ENCODE results near the gene TRIM15. TPM values are rescaled to one million over a fixed set of nuclear protein-coding genes. Genes with fewer than 3 reads are reported as not detected.

Gene TRIM15
- total RNA-seq, 1 donor from 2014 or later: not detected

- DNase-seq (ENCODE audit: low spot score in 2 of 2, unreplicated experiment in 2 of 2): no peak
- Mint-ChIP-seq H3K4me1 (peaks cover 17% of the 10 kb centered on the region), H3K4me3 (no peak overlapping the region), H3K36me3 (no peaks in the 10 kb centered on the region), H3K27ac (no peak overlapping the region), H3K9me3 (no peaks in the 10 kb centered on the region), H3K27me3 (ENCODE audit: low read depth) (peaks cover 72% of the 10 kb centered on the region)
- no peak for TF ChIP-seq CTCF (IDR thresholded peaks at IDR 0.05; ENCODE audit: unreplicated experiment)
These were observed 9.3 kb upstream of the TRIM15 start for GRCh38 chr6:30154061-30154460.

GRCh38 chr6:30154709-30155519, 8.4 kb upstream of the TRIM15 start:
- TF ChIP-seq CTCF (IDR thresholded peaks at IDR 0.05; ENCODE audit: unreplicated experiment): no peak
- peaks cover 17% of the 10 kb centered on the region for H3K4me1 Mint-ChIP-seq
- no peaks in the 10 kb centered on the region for H3K9me3 Mint-ChIP-seq
- no peak for DNase-seq (ENCODE audit: low spot score in 2 of 2, unreplicated experiment in 2 of 2)
- H3K36me3 Mint-ChIP-seq: no peaks in the 10 kb centered on the region
- no peak overlapping the region for H3K27ac Mint-ChIP-seq
- H3K4me3 Mint-ChIP-seq: no peak overlapping the region
- peaks cover 80% of the 10 kb centered on the region for H3K27me3 Mint-ChIP-seq (ENCODE audit: low read depth)

- H3K27ac Mint-ChIP-seq: no peak overlapping the region
- H3K4me1 Mint-ChIP-seq: peaks cover 17% of the 10 kb centered on the region
- H3K27me3 Mint-ChIP-seq (ENCODE audit: low read depth): peaks cover 80% of the 10 kb centered on the region
- H3K4me3 Mint-ChIP-seq: no peak overlapping the region
- no peak for DNase-seq (ENCODE audit: low spot score in 2 of 2, unreplicated experiment in 2 of 2)
- H3K36me3 Mint-ChIP-seq: no peaks in the 10 kb centered on the region
- TF ChIP-seq CTCF (IDR thresholded peaks at IDR 0.05; ENCODE audit: unreplicated experiment): no peak
- no peaks in the 10 kb centered on the region for H3K9me3 Mint-ChIP-seq
These were observed 7.7 kb upstream of the TRIM15 start for GRCh38 chr6:30155520-30156261.

- Mint-ChIP-seq H3K27me3 (ENCODE audit: low read depth) (peaks cover 77% of the 10 kb centered on the region), H3K27ac (no peak overlapping the region)
These were observed 7.1 kb upstream of the TRIM15 start for GRCh38 chr6:30156262-30156599.

GRCh38 chr6:30156774-30157173, 6.6 kb upstream of the TRIM15 start:
- no peak for TF ChIP-seq CTCF (IDR thresholded peaks at IDR 0.05; ENCODE audit: unreplicated experiment)
- H3K27ac Mint-ChIP-seq: no peak overlapping the region
- H3K4me3 Mint-ChIP-seq: no peak overlapping the region
- H3K9me3 Mint-ChIP-seq: no peaks in the 10 kb centered on the region
- peaks cover 73% of the 10 kb centered on the region for H3K27me3 Mint-ChIP-seq (ENCODE audit: low read depth)
- peaks cover 17% of the 10 kb centered on the region for H3K4me1 Mint-ChIP-seq
- H3K36me3 Mint-ChIP-seq: no peaks in the 10 kb centered on the region
- no peak for DNase-seq (ENCODE audit: low spot score in 2 of 2, unreplicated experiment in 2 of 2)

More at GRCh38 chr6:30156262-30156599, 7.1 kb upstream of the TRIM15 start:
- Mint-ChIP-seq H3K9me3 (no peaks in the 10 kb centered on the region), H3K4me1 (peaks cover 17% of the 10 kb centered on the region), H3K36me3 (no peaks in the 10 kb centered on the region), H3K4me3 (no peak overlapping the region)
- TF ChIP-seq CTCF (IDR thresholded peaks at IDR 0.05; ENCODE audit: unreplicated experiment): no peak
- no peak for DNase-seq (ENCODE audit: low spot score in 2 of 2, unreplicated experiment in 2 of 2)

All from mesothelial cell of epicardium (in vitro differentiated cells).